Peyer's patch (tissue), 4 donors: ENCODE data around the gene MYL12A. TPM values are rescaled to one million over a fixed set of nuclear protein-coding genes. Genes with fewer than 3 reads are reported as not detected.
A peak's percentile ranks its signal among the peaks of the same experiment; 100 is the strongest.

ENCODE experiments used
- DNase-seq, 3 donors: peaks; one replicate each; pipeline ENCODE4 v3.0.0-alpha.2; 2017 to 2019
- H3K27ac ChIP-seq, 4 donors: fragments of 200-600 bp; sonication (generic); one replicate each; pipeline ENCODE4 v1.5.1; 2016 to 2019
- H3K27me3 ChIP-seq, 2 donors: fragments of 200-600 bp; sonication (generic); one replicate each; pipeline ENCODE4 v1.5.1; 2019
- H3K36me3 ChIP-seq, 3 donors: fragments of 200-600 bp; sonication (generic); one replicate each; pipeline ENCODE4 v1.5.1; 2016 to 2019
- H3K4me1 ChIP-seq, 4 donors: fragments of 200-600 bp; sonication (generic); one replicate each; pipeline ENCODE4 v1.5.1; 2016 to 2019
- H3K4me3 ChIP-seq, 4 donors: fragments of 200-600 bp; sonication (generic); 1 replicate in 3 of 4; 2 replicates in 1 of 4; pipeline ENCODE4 v1.5.1; 2016 to 2019; ENCODE audit warnings: mild to moderate bottlenecking in 1 of 4
- H3K9me3 ChIP-seq, 4 donors: fragments of 200-600 bp; sonication (generic); one replicate each; pipeline ENCODE4 v1.5.1; 2016 to 2019; ENCODE audit warnings: mild to moderate bottlenecking in 1 of 4
- POLR2A ChIP-seq, 2 donors: fragments of 450-650 bp; IDR thresholded peaks; one replicate each; pipeline ENCODE4 v1.5.1; 2017; ENCODE audit warnings: antibody characterized with exemption in 2 of 2, mild to moderate bottlenecking in 2 of 2, moderate library complexity in 2 of 2
- total RNA-seq, 4 donors: library from RNA; depleted of rRNA; stranded (reverse); fragments of >200 nt; gene quantifications; one replicate each; pipeline ENCODE4 v1.1.0, GENCODE V29; 2016
- TF ChIP-seq, protein P1 (sequence below), 6 experiments: fragments of 450-650 bp in 4 of 6; fragments of 200-600 bp in 2 of 6; sonication (generic) in 1 of 6; IDR thresholded peaks; one replicate each; pipeline ENCODE4 v1.5.1; 2017 to 2019; ENCODE audit warnings: antibody characterized with exemption in 6 of 6, mild to moderate bottlenecking in 3 of 6, moderate library complexity in 1 of 6

MYL12A gene
- total RNA-seq, 4 donors from 2014 or later = 256 to 401 (median 312) TPM

DNA sequence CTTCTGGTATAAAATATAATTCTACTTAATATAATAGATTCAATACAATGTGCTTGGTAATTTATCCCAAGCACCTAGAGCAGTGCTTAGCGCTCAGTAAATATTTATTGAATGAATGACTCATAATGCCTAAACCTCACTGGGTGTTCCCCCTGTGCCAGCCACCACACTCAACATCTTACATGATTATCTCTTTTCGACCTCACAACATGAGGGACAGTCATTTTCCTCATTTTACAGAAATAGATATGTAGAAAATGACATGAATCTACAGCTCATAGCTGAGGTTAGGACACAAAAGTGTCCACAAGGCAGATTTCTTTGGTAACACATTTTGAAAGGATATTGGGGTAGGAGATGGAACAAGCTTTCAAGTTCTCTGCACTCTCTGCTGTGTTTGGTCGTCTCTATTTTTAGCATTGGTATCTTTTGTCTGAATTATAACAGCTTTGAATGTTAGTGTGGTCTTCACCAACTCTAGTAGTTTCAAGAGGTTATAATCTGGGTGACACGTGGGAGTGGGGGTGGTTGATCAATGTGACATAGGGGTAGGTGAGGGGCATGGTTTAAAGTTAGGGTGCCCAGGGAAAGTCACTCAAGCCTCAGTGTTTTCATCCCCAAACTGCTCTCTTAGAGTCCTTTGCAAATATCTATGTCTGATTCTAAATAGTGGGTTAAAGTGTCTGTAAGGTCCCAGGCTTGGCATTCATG, 37.6 kb upstream of the MYL12A start:
- Histone ChIP-seq H3K4me1 (no peaks in the 10 kb centered on the region), H3K36me3 (no peaks in the 10 kb centered on the region), H3K27ac (peak overlapping the region in 1 of 4 donors; percentile 2), H3K4me3 (no peak overlapping the region), H3K9me3 (no peaks in the 10 kb centered on the region), H3K27me3 (no peaks in the 10 kb centered on the region)
- DNase-seq = no peak
- TF ChIP-seq, protein P1, sequence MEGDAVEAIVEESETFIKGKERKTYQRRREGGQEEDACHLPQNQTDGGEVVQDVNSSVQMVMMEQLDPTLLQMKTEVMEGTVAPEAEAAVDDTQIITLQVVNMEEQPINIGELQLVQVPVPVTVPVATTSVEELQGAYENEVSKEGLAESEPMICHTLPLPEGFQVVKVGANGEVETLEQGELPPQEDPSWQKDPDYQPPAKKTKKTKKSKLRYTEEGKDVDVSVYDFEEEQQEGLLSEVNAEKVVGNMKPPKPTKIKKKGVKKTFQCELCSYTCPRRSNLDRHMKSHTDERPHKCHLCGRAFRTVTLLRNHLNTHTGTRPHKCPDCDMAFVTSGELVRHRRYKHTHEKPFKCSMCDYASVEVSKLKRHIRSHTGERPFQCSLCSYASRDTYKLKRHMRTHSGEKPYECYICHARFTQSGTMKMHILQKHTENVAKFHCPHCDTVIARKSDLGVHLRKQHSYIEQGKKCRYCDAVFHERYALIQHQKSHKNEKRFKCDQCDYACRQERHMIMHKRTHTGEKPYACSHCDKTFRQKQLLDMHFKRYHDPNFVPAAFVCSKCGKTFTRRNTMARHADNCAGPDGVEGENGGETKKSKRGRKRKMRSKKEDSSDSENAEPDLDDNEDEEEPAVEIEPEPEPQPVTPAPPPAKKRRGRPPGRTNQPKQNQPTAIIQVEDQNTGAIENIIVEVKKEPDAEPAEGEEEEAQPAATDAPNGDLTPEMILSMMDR (IDR thresholded peaks at IDR 0.05) = no peak
- TF ChIP-seq POLR2A (IDR thresholded peaks at IDR 0.05) = no peak

DNA sequence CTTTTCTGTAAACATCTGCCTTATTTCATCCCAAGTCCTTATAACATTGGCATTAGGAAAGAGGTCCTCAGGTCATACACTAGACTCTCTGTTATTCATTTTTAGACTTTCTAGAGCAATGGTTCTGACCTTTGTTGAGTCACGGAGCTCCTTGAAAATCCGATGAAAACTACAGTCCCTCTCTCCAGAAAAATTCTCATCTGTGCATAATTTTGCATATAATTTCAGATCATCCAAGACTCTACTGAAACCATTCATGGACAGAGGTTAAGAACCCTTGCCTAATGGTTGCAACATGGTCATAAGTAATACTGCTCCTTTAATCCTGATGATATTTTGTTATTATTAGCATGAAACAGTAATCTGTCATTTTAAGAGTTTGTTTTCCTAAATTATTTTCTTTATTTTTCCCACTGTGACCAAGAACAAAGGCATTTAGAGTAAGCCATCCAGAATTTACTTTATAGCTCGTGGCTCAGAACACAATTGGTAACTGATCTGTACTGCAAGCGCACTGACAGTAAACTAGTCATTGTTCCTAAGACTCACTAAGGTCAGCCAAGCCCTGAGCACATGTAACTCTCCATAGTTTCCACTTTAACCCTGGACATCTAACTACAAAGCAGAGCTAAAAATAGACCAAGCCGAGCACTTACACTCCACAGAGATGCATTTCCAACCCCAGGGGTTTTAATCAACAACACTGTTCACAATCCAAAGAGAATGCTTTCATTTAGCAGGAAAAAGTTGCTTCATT, 36.2 kb upstream of the MYL12A start:
- DNase-seq = no peak
- no peaks in the 10 kb centered on the region for H3K36me3 ChIP-seq
- H3K27me3 ChIP-seq = no peaks in the 10 kb centered on the region
- peak overlapping the region in 1 of 4 donors; percentile 20 for H3K27ac ChIP-seq
- TF ChIP-seq, protein P1 (IDR thresholded peaks at IDR 0.05) = no peak
- TF ChIP-seq POLR2A (IDR thresholded peaks at IDR 0.05) = no peak
- no peaks in the 10 kb centered on the region for H3K4me1 ChIP-seq
- H3K9me3 ChIP-seq = no peaks in the 10 kb centered on the region
- no peak overlapping the region for H3K4me3 ChIP-seq

DNA sequence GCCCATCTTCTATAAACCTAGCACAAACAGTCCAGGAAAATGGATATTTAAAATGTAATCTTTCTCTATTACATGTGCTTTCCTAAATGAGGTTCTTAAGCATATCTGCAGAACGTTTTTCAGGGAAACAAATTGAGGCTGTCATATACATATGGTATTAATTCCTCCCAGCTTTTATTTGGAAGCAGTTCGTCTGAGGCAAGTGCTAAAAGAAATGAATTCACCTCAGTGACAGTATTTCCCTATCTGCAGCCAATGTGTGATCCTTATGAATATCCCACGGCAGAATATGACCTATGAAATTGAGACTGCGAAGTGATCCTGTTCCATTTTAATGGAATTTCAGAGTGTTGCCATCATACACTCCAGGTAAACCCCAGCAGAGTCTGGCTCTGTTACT, 34.9 kb upstream of the MYL12A start:
- Histone ChIP-seq H3K27me3 (no peaks in the 10 kb centered on the region), H3K9me3 (no peaks in the 10 kb centered on the region), H3K4me1 (peaks cover 0 to 7% (median 3%) of the 10 kb centered on the region in 4 donors), H3K4me3 (no peak overlapping the region), H3K27ac (no peak overlapping the region), H3K36me3 (no peaks in the 10 kb centered on the region)
- TF ChIP-seq POLR2A (IDR thresholded peaks at IDR 0.05) = no peak
- TF ChIP-seq, protein P1 (IDR thresholded peaks at IDR 0.05) = no peak
- DNase-seq = no peak

DNA sequence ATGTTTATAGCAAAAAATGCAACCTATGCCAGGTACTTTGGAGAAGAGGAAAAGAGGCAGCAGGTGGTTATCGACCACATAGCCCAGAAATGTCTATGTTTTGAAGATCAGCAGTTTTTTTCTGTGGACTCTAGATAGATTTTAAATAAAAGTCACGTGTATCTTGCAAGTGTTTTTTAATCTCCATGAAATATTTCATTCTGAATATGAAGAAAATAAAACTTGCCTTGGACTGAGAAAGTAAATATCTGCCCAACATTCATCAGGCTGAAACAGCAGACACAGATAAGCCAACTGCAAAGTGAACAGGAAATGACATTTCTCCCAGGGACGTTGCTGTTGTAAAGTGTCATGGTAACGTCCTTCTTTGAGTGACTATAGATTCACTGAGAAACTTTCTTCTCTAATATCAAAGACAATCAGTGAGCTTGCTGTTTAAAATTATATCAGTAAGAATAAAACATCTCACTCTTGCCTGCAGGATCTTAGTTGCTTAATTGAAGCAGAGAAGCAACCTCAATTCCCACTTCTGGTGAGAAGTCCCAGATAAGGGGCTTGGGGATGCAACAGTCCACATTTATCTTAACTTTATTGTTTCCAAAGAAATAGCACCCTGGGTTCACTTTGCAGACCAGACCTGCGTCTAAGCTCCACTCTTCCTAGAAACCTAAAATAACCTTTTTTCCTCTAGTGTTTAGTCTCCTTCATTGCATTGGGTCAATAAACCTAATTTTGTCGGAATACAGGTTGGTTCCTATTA, 34.1 kb upstream of the MYL12A start:
- TF ChIP-seq POLR2A (IDR thresholded peaks at IDR 0.05) = no peak
- TF ChIP-seq, protein P1 (IDR thresholded peaks at IDR 0.05) = no peak
- Histone ChIP-seq H3K4me3 (no peak overlapping the region), H3K27me3 (no peaks in the 10 kb centered on the region), H3K4me1 (peaks cover 0 to 7% (median 3%) of the 10 kb centered on the region in 4 donors), H3K27ac (no peak overlapping the region), H3K36me3 (no peaks in the 10 kb centered on the region), H3K9me3 (no peaks in the 10 kb centered on the region)
- DNase-seq = no peak

DNA sequence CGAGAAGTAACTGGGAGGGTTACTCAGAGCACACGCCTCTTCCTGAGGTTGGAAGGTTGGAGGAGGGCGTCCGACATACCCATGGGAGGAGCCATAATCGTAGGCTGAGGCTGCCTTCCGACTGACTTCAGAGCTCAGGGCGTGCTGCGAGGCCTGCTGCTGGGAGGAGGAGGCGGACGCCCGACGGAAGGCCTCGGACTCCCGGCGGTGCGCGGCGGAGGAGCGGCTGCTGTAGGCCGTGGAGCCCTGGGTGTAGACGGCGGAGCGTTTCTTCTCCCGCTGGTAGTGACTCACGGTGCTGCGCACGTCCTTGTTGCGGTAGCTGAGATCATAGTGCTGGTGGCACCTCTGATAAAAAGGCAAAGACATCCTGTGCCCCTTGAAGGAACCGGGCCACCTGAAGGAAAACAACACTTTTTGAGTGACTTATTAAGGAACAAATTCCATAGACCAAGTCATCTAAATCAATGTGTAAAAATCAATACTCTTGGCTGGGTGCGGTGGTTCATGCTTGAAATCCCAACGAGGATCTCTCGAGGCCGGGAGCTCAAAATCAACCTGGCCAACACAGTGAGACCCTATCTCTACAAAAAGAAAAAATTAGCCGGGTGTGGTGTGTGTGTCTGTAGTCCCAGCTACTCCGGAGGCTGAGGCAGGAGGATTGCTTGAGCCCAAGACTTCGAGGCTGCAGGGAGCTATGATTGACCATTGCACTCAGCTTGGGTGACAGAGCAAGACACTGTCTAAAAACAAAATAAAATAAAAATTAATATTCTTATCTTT, 32.6 kb upstream of the MYL12A start:
- Histone ChIP-seq H3K4me3 (no peak overlapping the region), H3K9me3 (no peaks in the 10 kb centered on the region), H3K27ac (no peak overlapping the region), H3K4me1 (peaks cover 0 to 7% (median 3%) of the 10 kb centered on the region in 4 donors), H3K36me3 (no peaks in the 10 kb centered on the region), H3K27me3 (no peaks in the 10 kb centered on the region)
- no peak for DNase-seq
- TF ChIP-seq POLR2A (IDR thresholded peaks at IDR 0.05) = no peak
- TF ChIP-seq, protein P1 (IDR thresholded peaks at IDR 0.05) = no peak
